Activated B cell treated with CpG ODN at 0.5 μM for 24 hours (primary cell): Measurements from ENCODE around the gene LARGE1. TPM values are rescaled to one million over a fixed set of nuclear protein-coding genes. Genes with fewer than 3 reads are reported as not detected.

Experiments used
- ATAC-seq: fragments of 200-7000 bp; cut with Tn5 transposase; one replicate; pipeline ENCODE4 v1.10.0; 2021; ENCODE audit warnings: low read depth, mild to moderate bottlenecking, moderate library complexity
- CTCF ChIA-PET: fragments of 350-600 bp; sonication (Branson Sonifier 250); formaldehyde crosslinking; loops from one replicate; lab custom pipeline; 2021; ENCODE audit warnings: antibody characterized with exemption; lab: Charles Lee
- POLR2A ChIA-PET: fragments of 350-600 bp; sonication (Branson Sonifier 250); formaldehyde crosslinking; loops from one replicate; lab custom pipeline; 2021; ENCODE audit warnings: antibody characterized with exemption; lab: Charles Lee
- DNase-seq: peaks from one replicate; pipeline ENCODE4 v3.0.0; 2022
- H3K27ac Mint-ChIP-seq: one replicate; pipeline ENCODE4 v1.8.0; 2020; ENCODE audit warnings: mixed read lengths
- H3K27me3 Mint-ChIP-seq: one replicate; pipeline ENCODE4 v1.8.0; 2021; ENCODE audit warnings: mixed read lengths
- H3K36me3 Mint-ChIP-seq: one replicate; pipeline ENCODE4 v1.8.0; 2021; ENCODE audit warnings: low read depth, mixed read lengths
- H3K4me1 Mint-ChIP-seq: one replicate; pipeline ENCODE4 v1.8.0; 2021; ENCODE audit warnings: mixed read lengths
- H3K4me3 Mint-ChIP-seq: one replicate; pipeline ENCODE4 v1.8.0; 2020; ENCODE audit warnings: mild to moderate bottlenecking, mixed read lengths
- H3K9me3 Mint-ChIP-seq: one replicate; pipeline ENCODE4 v1.8.0; 2020; ENCODE audit warnings: mixed read lengths
- intact Hi-C: fragments of 100-400 bp; cut with micrococcal nuclease; formaldehyde crosslinking; loops from one replicate; pipeline ENCODE4 v1.15.1; 2024
- total RNA-seq: library from RNA; stranded (reverse); gene quantifications from 2 replicates; pipeline ENCODE4 v1.2.3, GENCODE V29; 2022
- TF ChIP-seq, protein P1 (sequence below): fragments of 200-600 bp; IDR thresholded peaks from one replicate; pipeline ENCODE4 v1.8.0; 2022; ENCODE audit warnings: antibody characterized with exemption, mild to moderate bottlenecking

Gene LARGE1
- total RNA-seq, 1 donor from 2014 or later, result 22.2 TPM

DNA sequence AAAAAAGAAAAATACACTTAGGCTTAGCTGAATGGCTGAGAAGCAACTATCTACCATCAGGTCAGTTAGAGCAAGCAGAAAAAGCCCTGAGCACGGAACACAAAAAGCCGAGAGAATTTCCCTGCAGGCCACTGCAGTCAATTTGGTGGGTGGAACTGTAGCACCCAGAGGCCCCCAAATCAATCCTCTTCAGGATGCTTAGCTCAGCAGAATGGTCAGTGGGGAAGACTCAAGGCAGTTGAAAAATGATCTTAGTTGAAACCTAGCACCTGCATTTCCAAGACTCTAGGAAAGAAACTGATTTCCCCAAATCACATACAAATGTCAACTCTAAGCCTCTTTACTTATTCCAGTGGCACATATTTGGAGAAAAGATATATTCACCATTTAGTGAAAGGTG is 534.7 kb downstream of the LARGE1 start:
- Mint-ChIP-seq H3K9me3 (no peaks in the 10 kb centered on the region), H3K36me3 (peaks cover 32% of the 10 kb centered on the region), H3K4me1 (no peaks in the 10 kb centered on the region), H3K27ac (no peak overlapping the region), H3K4me3 (no peak overlapping the region), H3K27me3 (no peaks in the 10 kb centered on the region)
- ATAC-seq, result no peak
- CTCF ChIA-PET, result no interaction called here
- intact Hi-C loops, result no loop called here
- DNase-seq, result no peak
- POLR2A ChIA-PET, result no interaction called here
- TF ChIP-seq, protein P1, sequence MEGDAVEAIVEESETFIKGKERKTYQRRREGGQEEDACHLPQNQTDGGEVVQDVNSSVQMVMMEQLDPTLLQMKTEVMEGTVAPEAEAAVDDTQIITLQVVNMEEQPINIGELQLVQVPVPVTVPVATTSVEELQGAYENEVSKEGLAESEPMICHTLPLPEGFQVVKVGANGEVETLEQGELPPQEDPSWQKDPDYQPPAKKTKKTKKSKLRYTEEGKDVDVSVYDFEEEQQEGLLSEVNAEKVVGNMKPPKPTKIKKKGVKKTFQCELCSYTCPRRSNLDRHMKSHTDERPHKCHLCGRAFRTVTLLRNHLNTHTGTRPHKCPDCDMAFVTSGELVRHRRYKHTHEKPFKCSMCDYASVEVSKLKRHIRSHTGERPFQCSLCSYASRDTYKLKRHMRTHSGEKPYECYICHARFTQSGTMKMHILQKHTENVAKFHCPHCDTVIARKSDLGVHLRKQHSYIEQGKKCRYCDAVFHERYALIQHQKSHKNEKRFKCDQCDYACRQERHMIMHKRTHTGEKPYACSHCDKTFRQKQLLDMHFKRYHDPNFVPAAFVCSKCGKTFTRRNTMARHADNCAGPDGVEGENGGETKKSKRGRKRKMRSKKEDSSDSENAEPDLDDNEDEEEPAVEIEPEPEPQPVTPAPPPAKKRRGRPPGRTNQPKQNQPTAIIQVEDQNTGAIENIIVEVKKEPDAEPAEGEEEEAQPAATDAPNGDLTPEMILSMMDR, result no peak

DNA sequence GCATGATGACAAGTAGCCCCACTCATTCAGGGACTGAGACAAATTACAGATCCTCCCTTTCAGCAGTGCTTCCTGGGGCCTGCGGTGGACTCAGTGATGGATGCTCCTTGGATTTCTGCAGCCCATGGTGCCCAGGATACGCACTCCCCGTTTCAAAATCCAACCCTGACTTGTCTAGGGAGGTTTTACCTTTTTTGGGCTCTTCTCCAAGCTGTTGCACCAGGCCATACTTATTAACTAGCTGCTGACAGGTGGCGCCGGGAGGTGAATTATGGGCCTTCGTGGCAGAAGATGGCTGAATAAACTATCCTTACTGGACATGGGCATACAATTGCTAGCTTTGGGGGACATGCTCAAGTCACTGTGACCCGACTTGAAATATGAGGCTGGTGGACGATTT is 537.8 kb downstream of the LARGE1 start:
- Mint-ChIP-seq H3K9me3 (peaks cover 18% of the 10 kb centered on the region), H3K27ac (no peak overlapping the region), H3K36me3 (peaks cover 56% of the 10 kb centered on the region), H3K27me3 (no peaks in the 10 kb centered on the region), H3K4me1 (no peaks in the 10 kb centered on the region), H3K4me3 (no peak overlapping the region)
- TF ChIP-seq, protein P1, result no peak
- POLR2A ChIA-PET, result no interaction called here
- intact Hi-C loops, result no loop called here
- ATAC-seq, result no peak
- no peak for DNase-seq
- CTCF ChIA-PET, result no interaction called here

DNA sequence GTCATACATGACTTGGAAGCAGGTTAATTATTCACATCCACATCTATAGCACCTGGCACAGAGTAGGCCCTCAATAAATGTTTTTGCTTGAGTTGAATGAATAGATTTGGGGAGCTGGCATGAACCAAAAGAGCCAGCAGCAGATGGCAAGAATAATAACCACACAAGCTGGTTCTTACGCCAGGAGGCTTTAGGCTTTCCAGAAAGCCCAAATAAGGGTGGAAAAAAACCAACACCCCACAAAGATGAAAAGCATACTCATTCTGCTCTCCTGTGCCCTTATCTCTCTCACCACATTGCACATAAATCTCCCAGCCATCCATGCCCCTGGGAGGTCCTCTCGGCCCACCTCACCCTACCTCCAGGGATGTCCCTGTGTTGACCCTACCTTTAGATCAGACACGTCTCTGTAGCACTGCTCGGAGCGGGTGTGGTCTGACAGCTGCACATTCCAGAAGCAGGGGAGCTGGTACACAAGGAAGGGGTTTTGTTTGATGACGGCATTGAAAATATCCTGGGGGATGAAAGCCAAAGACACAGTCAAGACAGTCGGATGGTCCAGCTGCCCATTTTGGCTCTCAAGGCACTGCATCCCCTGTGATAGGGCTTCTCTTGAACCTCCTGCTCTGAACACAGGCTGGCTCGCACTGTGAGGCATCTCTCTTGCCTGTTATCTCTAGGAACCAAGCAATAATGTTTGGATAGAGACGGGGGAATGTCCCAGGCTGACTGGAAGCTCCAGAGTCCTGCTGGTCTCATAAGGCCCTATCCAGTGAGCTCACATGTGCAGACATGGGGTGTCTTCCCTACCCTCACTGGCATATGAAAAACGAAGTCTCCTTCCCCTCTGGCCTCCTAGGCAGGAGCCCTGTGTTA is 538.5 kb downstream of the LARGE1 start:
- H3K4me3 Mint-ChIP-seq, result no peak overlapping the region
- no peak for DNase-seq
- POLR2A ChIA-PET, result no interaction called here
- peaks cover 62% of the 10 kb centered on the region for H3K36me3 Mint-ChIP-seq
- TF ChIP-seq, protein P1, result no peak
- H3K27ac Mint-ChIP-seq, result no peak overlapping the region
- ATAC-seq, result no peak
- no peaks in the 10 kb centered on the region for H3K27me3 Mint-ChIP-seq
- H3K4me1 Mint-ChIP-seq, result no peaks in the 10 kb centered on the region
- peaks cover 18% of the 10 kb centered on the region for H3K9me3 Mint-ChIP-seq
- CTCF ChIA-PET, result no interaction called here
- intact Hi-C loops, result no loop called here

DNA sequence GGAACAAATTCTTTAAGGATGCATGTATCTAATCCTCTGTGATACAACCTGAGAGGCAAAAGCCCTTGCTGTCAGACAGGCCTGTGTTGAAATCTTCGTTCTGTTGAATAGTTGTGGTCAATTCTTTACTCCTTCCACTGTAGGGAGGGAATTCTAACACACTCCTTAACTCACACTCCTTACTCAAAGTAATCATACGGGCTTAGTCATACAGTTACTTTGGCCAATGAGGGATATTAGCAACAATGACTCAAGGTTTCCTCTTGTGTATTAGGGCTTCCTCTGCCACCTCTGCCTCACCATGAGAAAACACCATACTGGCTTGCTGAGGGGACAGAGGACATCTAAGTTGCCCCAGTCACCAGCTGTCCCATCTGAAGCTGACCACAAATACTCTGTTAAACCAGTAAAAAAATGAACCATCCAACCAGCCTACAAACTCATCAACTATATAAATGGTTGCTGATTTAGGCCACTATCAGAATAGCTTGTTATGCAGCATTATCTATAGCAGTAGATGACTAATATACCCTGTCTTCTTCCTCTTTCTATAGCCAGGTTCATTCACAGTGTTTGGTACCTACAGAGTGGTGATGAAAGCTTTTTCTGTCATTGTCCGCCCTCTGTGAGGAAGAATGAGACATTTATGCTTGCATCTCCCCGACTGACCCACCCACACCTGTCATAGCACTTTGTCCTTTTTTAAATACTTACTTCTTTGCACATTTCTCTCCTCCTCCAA is 539.3 kb downstream of the LARGE1 start:
- CTCF ChIA-PET, result no interaction called here
- no peak for ATAC-seq
- Mint-ChIP-seq H3K4me1 (no peaks in the 10 kb centered on the region), H3K27ac (no peak overlapping the region), H3K9me3 (peaks cover 18% of the 10 kb centered on the region), H3K27me3 (no peaks in the 10 kb centered on the region), H3K4me3 (no peak overlapping the region), H3K36me3 (peaks cover 64% of the 10 kb centered on the region)
- intact Hi-C loops, result no loop called here
- no peak for DNase-seq
- TF ChIP-seq, protein P1, result no peak
- POLR2A ChIA-PET, result no interaction called here

DNA sequence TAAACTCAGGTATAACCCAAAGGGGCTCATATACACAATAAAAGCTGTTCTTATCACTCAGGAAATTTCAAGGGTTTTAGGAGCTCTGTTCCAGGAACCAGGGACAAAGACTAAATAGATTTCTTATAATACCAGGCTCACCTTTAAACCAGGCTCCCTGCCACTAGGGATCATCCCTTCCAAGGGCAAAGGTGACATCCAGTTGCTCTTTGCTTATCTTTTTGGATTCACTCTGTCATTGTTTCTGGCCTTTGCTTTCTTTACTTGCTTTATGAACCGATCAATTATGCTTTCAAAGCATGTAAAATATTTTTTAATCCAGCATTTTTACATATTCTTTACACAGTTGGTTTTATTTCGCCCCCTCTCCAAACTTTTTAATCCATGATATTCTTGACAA is 540.4 kb downstream of the LARGE1 start:
- Mint-ChIP-seq H3K27ac (no peak overlapping the region), H3K9me3 (peaks cover 18% of the 10 kb centered on the region), H3K4me1 (no peaks in the 10 kb centered on the region), H3K4me3 (no peak overlapping the region), H3K27me3 (no peaks in the 10 kb centered on the region), H3K36me3 (peaks cover 64% of the 10 kb centered on the region)
- CTCF ChIA-PET, result no interaction called here
- TF ChIP-seq, protein P1, result no peak
- ATAC-seq, result no peak
- POLR2A ChIA-PET, result no interaction called here
- intact Hi-C loops, result no loop called here
- no peak for DNase-seq
